GM13977 (cell line): ENCODE results near the gene TET2.

Source experiments
- DNase-seq: peaks from one replicate; pipeline ENCODE4 v3.0.0; 2012; ENCODE audit warnings: low spot score
- CTCF ChIP-seq: IDR thresholded peaks from 2 replicates; pipeline ENCODE4 v1.5.1; 2012; ENCODE audit warnings: mild to moderate bottlenecking, control low read depth; ENCODE audit not compliant: insufficient read depth; ENCODE audit errors: extremely low read depth, missing control alignments
- in situ Hi-C: fragments of 300-500 bp; cut with MboI; formaldehyde crosslinking; loops from one replicate; pipeline ENCODE4 v1.12.0; 2022; ENCODE audit warnings: low sequenced_read_pairs, low pct_unique_long_range_greater_than_20kb, mixed read lengths, inconsistent platforms; ENCODE audit not compliant: unreplicated experiment

The TET2 gene

GRCh38 chr4:105186701-105187161 lies 40.1 kb downstream of the TET2 start:
- in situ Hi-C loops, result no loop called here
- DNase-seq, result no peak
- no peak for TF ChIP-seq CTCF

GRCh38 chr4:105189855-105190650 lies 43.4 kb downstream of the TET2 start:
- in situ Hi-C loops, result no loop called here
- no peak for DNase-seq
- no peak for TF ChIP-seq CTCF

- TF ChIP-seq CTCF, result no peak
- in situ Hi-C loops, result no loop called here
- peak; percentile 25 for DNase-seq
These were observed 45.0 kb downstream of the TET2 start for GRCh38 chr4:105191621-105192210.

GRCh38 chr4:105192474-105192873 lies 45.8 kb downstream of the TET2 start:
- TF ChIP-seq CTCF, result no peak
- in situ Hi-C loops, result no loop called here
- DNase-seq, result no peak

- no peak for TF ChIP-seq CTCF
- no peak for DNase-seq
- in situ Hi-C loops, result no loop called here
These were observed 46.2 kb downstream of the TET2 start for GRCh38 chr4:105192910-105193309.

- in situ Hi-C loops, result no loop called here
- TF ChIP-seq CTCF, result no peak
- no peak for DNase-seq
These were observed 46.9 kb downstream of the TET2 start for GRCh38 chr4:105193536-105193935.
